ENCODE data around the gene SRC.
"Not testable (repeated sequence)": the region's sequence is repeated elsewhere in the genome, so short reads cannot be mapped to it uniquely, and the experiment has no call there.

The SRC gene

GRCh38 chr20:37334450-37334849 lies 11.5 kb upstream of the SRC start:
- ChIA-PET POLR2A (no interaction called here), CTCF (no interaction called here)
- no peak for DNase-seq (ENCODE audit: extremely low spot score)
- no peak for TF ChIP-seq ZNF384 (IDR thresholded peaks at IDR 0.05)
- TF ChIP-seq PKNOX1 (IDR thresholded peaks at IDR 0.05), result no peak
- no peak for TF ChIP-seq ARNT (IDR thresholded peaks at IDR 0.05)
- TF ChIP-seq CTBP1 (IDR thresholded peaks at IDR 0.05; ENCODE audit: borderline replicate concordance), result no peak

DNA sequence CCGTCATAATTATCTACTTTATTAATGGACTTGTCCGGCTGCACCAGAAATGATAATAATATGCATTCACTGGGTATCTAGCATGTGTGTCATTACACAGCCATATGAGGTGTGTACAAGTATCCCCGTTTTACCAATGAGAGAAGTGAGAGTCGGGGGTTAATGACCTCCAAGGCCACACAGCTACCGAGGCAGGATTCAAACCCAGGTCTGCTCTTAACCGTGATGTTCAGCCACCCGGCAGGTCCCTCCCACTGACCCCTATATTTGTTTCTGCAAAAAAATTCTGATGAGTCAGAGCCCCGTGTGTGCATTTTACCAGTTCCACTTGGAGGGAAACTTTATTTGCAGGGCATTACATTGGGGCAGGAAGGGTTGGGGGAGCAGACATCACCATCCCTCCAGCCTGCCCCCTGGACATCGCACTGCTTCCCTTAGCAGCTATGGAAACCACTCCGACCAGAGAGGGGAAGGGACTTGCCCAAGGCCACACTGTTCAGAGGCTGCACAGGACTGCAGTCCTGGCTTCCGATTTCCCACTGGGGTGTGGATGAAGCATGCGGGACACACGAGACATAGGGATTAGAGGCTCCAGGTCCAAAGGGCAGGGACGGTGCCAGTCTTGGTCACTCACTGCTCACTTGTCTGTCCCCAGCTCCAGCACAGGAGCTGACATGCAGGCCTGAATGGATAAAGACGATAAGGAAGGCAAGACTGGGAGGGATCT lies 10.1 kb upstream of the SRC start:
- no peak for DNase-seq (ENCODE audit: extremely low spot score)

DNA sequence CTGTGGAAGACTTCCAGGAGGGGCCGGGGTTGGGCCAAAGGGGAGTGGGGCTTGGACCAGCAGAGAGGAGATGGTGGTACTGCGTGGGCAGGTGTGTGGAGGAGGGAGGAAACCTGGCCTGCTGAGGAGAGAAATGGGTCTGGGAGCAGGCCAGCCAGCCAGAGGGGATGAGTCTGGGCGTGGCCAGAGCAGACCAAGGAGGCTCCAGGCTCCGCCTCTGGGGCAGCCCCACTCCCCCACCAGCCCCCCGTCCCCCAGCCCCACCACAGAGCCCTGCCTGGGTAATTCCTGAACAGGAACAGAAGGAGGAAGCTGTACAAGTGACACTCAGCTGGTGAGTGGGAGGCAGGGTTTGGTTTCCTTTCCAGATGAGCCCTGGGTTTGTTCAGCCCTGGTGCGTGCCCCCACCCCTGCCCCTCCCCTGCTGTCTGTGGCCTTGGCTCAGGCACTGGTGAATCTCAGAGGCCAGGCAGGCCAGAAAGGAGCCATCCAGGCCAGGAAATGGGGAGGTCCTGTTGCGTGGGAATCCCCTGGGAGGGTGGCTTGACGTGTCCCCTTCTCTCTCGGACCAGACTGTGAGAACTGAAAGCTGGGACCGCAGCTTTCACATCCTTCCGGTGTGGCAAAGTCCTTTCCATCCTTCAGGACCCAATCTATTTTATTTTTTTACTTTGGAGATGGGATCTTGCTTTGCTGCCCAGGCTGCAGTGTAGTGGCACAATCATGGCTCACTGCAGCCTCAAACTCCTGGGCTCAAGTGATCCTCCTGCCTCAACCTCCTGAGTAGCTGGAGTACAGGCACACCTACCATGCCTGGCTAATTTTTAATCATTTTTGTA lies 9.4 kb upstream of the SRC start:
- no peak for TF ChIP-seq PKNOX1 (IDR thresholded peaks at IDR 0.05)
- TF ChIP-seq L3MBTL2 (conservative IDR thresholded peaks at IDR 0.05), result no peak
- TF ChIP-seq BHLHE40 (IDR thresholded peaks at IDR 0.05; ENCODE audit: borderline replicate concordance), result no peak
- TF ChIP-seq SP1 (IDR thresholded peaks at IDR 0.05), result no peak
- no peak for TF ChIP-seq ELF4 (IDR thresholded peaks at IDR 0.05)
- TF ChIP-seq ZNF384 (IDR thresholded peaks at IDR 0.05), result no peak
- TF ChIP-seq SUZ12 (IDR thresholded peaks at IDR 0.05), result no peak
- TF ChIP-seq ARNT (IDR thresholded peaks at IDR 0.05), result no peak
- no peak for TF ChIP-seq FOXM1 (IDR thresholded peaks at IDR 0.05; ENCODE audit: borderline replicate concordance)
- TF ChIP-seq FOXA1 (IDR thresholded peaks at IDR 0.05), result no peak
- no peak for TF ChIP-seq TARDBP (IDR thresholded peaks at IDR 0.05)
- no peak for TF ChIP-seq LEF1 (IDR thresholded peaks at IDR 0.05; ENCODE audit: borderline replicate concordance)
- TF ChIP-seq FOXK2 (IDR thresholded peaks at IDR 0.05), result no peak
- no peak for TF ChIP-seq HDGF (IDR thresholded peaks at IDR 0.05; ENCODE audit: borderline replicate concordance)
- TF ChIP-seq CTBP1 (IDR thresholded peaks at IDR 0.05; ENCODE audit: borderline replicate concordance), result no peak
- no peak for TF ChIP-seq NFRKB (IDR thresholded peaks at IDR 0.05)
- ChIA-PET CTCF (no interaction called here), POLR2A (no interaction called here)
- DNase-seq (ENCODE audit: extremely low spot score), result no peak

More for the DNA sequence above, 10.1 kb upstream of the SRC start:
- CTCF ChIA-PET, result no interaction called here
- POLR2A ChIA-PET, result no interaction called here
- TF ChIP-seq LEF1 (IDR thresholded peaks at IDR 0.05; ENCODE audit: borderline replicate concordance) (no peak), ARNT (IDR thresholded peaks at IDR 0.05) (no peak), SUZ12 (IDR thresholded peaks at IDR 0.05) (no peak), HDGF (IDR thresholded peaks at IDR 0.05; ENCODE audit: borderline replicate concordance) (no peak), ZNF384 (IDR thresholded peaks at IDR 0.05) (no peak), ELF4 (IDR thresholded peaks at IDR 0.05) (no peak), FOXK2 (IDR thresholded peaks at IDR 0.05) (no peak), BHLHE40 (IDR thresholded peaks at IDR 0.05; ENCODE audit: borderline replicate concordance) (no peak), L3MBTL2 (conservative IDR thresholded peaks at IDR 0.05) (no peak), SP1 (IDR thresholded peaks at IDR 0.05) (no peak)

GRCh38 chr20:37337208-37337991 lies 8.5 kb upstream of the SRC start:
- POLR2A ChIA-PET, result interaction anchor here (0.7 kb wide), 1 partner anchor 189 kb away, joined by 4 read pairs; no protein-coding TSS in a partner anchor
- no peak for DNase-seq (ENCODE audit: extremely low spot score)
- CTCF ChIA-PET, result no interaction called here
- TF ChIP-seq FOXM1 (IDR thresholded peaks at IDR 0.05; ENCODE audit: borderline replicate concordance) (no peak), FOXA1 (IDR thresholded peaks at IDR 0.05) (no peak), ARNT (IDR thresholded peaks at IDR 0.05) (no peak), SUZ12 (IDR thresholded peaks at IDR 0.05) (no peak), ELF4 (IDR thresholded peaks at IDR 0.05) (no peak), ZNF384 (IDR thresholded peaks at IDR 0.05) (no peak), BHLHE40 (IDR thresholded peaks at IDR 0.05; ENCODE audit: borderline replicate concordance) (no peak), PKNOX1 (IDR thresholded peaks at IDR 0.05) (no peak), SP1 (IDR thresholded peaks at IDR 0.05) (no peak), HDGF (IDR thresholded peaks at IDR 0.05; ENCODE audit: borderline replicate concordance) (no peak), TARDBP (IDR thresholded peaks at IDR 0.05) (no peak), LEF1 (IDR thresholded peaks at IDR 0.05; ENCODE audit: borderline replicate concordance) (no peak), FOXK2 (IDR thresholded peaks at IDR 0.05) (no peak), L3MBTL2 (conservative IDR thresholded peaks at IDR 0.05) (no peak)

- POLR2A ChIA-PET; DNase-seq (ENCODE audit: extremely low spot score); CTCF ChIA-PET: not testable (repeated sequence)
Measured at GRCh38 chr20:37338380-37338779, 7.6 kb upstream of the SRC start.

GRCh38 chr20:37339208-37339607 lies 6.7 kb upstream of the SRC start:
- ChIA-PET CTCF (no interaction called here), POLR2A (no interaction called here)
- TF ChIP-seq HDGF (IDR thresholded peaks at IDR 0.05; ENCODE audit: borderline replicate concordance) (no peak), TARDBP (IDR thresholded peaks at IDR 0.05) (no peak), CTBP1 (IDR thresholded peaks at IDR 0.05; ENCODE audit: borderline replicate concordance) (no peak), FOXK2 (IDR thresholded peaks at IDR 0.05) (no peak), ARNT (IDR thresholded peaks at IDR 0.05) (no peak), FOXA1 (IDR thresholded peaks at IDR 0.05) (no peak)
- no peak for DNase-seq (ENCODE audit: extremely low spot score)

- POLR2A ChIA-PET, result interaction anchor here (1.0 kb wide), 1 partner anchor 51 kb away, joined by 3 read pairs; the partner anchor contains the start of gene MANBAL
- DNase-seq (ENCODE audit: extremely low spot score); CTCF ChIA-PET: not testable (repeated sequence)
Measured at GRCh38 chr20:37339764-37340109, 6.2 kb upstream of the SRC start.
